ENCODE data around the gene SCO1. TPM values are rescaled to one million over a fixed set of nuclear protein-coding genes. Genes with fewer than 3 reads are reported as not detected.

The SCO1 gene
- total RNA-seq, 1 donor from 2014 or later = 35.1 TPM

DNA sequence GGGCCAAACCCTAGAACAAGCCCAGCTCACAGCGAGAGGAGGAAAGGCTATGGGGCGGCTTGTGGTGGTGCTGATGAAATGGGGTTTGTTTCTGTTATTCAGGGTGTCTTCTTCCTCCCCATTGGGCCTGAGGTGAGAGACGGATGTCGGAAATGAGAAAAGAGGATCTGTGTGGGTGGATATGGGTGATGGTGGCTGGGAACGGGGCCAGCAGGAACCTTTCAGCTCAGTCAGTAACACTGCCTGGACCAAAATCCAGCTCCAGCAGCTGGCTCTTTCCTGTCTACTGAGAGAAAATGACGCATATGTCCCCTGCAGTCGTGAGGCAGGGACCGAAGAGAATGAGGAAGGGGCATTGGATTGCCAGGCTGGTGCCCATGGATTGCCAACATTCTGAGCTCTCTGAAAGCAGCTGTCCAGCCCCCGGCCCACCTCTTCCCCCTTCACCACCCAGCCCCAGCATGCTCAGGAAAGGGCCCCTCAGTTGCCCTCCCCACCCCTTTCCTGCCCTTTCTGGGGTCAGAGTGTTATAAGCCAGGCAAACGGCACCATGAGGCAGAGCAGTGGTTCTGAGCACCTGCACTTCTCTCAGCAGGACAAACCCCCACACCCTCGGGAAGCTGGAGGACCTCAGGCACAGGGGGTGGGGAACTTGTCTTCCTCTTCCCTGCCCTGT is 44.2 kb downstream of the SCO1 start:
- no peak for DNase-seq (ENCODE audit: extremely low spot score, unreplicated experiment)
- no peak overlapping the region for H3K27ac Mint-ChIP-seq
- H3K9me3 Mint-ChIP-seq = no peaks in the 10 kb centered on the region
- no peaks in the 10 kb centered on the region for H3K27me3 Mint-ChIP-seq
- H3K4me1 Mint-ChIP-seq (ENCODE audit: unreplicated experiment) = no peaks in the 10 kb centered on the region
- TF ChIP-seq CTCF (conservative IDR thresholded peaks at IDR 0.05) = no peak
- no peaks in the 10 kb centered on the region for H3K36me3 Mint-ChIP-seq
- no peak overlapping the region for H3K4me3 Mint-ChIP-seq

DNA sequence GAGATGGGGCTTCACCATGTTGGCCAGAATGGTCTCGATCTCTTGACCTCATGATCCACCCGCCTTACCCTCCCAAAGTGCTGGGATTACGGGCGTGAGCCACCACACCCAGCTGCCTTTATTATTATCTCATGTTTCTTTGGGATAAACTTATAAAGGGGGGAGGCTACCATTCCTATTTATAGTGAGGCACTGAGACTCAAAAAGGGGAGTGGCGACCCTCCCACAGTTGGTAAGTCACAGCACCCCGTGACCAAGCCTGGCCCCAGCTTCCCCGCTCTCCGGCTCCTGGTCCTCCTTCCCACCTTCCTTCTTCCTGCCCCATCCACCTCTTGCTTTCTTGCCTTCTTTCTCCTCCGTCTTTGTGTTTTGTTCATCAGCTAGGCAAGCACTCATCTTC is 45.4 kb downstream of the SCO1 start:
- DNase-seq (ENCODE audit: extremely low spot score, unreplicated experiment) = no peak
- Mint-ChIP-seq H3K27me3 (no peaks in the 10 kb centered on the region), H3K27ac (no peak overlapping the region), H3K4me3 (no peak overlapping the region), H3K4me1 (ENCODE audit: unreplicated experiment) (no peaks in the 10 kb centered on the region), H3K9me3 (no peaks in the 10 kb centered on the region), H3K36me3 (no peaks in the 10 kb centered on the region)
- TF ChIP-seq CTCF (conservative IDR thresholded peaks at IDR 0.05) = no peak

DNA sequence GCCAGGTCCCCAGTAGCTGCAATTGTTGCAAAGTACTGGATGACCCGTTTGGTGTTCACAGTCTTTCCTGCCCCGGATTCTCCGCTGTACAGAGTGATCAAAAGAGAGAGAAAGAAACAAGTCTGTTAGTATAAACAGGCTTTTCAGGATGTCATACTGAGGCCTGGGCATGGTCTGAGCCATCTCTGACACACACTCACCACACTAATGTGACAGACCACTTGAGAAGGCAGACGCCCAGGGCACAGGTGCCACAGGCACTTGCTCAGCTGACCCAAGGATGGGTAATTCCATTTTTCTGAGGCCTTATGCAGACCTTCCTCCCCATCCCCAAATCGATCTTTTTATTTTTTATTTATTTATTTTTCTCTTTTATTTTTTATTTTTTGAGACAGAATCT is 47.7 kb downstream of the SCO1 start:
- Mint-ChIP-seq H3K27ac (no peak overlapping the region), H3K9me3 (no peaks in the 10 kb centered on the region), H3K4me3 (no peak overlapping the region), H3K4me1 (ENCODE audit: unreplicated experiment) (no peaks in the 10 kb centered on the region), H3K27me3 (no peaks in the 10 kb centered on the region), H3K36me3 (no peaks in the 10 kb centered on the region)
- TF ChIP-seq CTCF (conservative IDR thresholded peaks at IDR 0.05) = no peak
- no peak for DNase-seq (ENCODE audit: extremely low spot score, unreplicated experiment)

GRCh38 chr17:10648956-10649355 is 48.4 kb downstream of the SCO1 start:
- no peak for DNase-seq (ENCODE audit: extremely low spot score, unreplicated experiment)
- Mint-ChIP-seq H3K9me3 (no peaks in the 10 kb centered on the region), H3K36me3 (no peaks in the 10 kb centered on the region), H3K4me1 (ENCODE audit: unreplicated experiment) (no peaks in the 10 kb centered on the region), H3K4me3 (no peak overlapping the region), H3K27me3 (no peaks in the 10 kb centered on the region), H3K27ac (no peak overlapping the region)
- TF ChIP-seq CTCF (conservative IDR thresholded peaks at IDR 0.05) = no peak

- no peak overlapping the region for H3K27ac Mint-ChIP-seq
Measured at GRCh38 chr17:10648381-10648780, 49.0 kb downstream of the SCO1 start.

More at GRCh38 chr17:10648381-10648780, 49.0 kb downstream of the SCO1 start:
- Mint-ChIP-seq H3K36me3 (no peaks in the 10 kb centered on the region), H3K9me3 (no peaks in the 10 kb centered on the region), H3K27me3 (no peaks in the 10 kb centered on the region), H3K4me3 (no peak overlapping the region), H3K4me1 (ENCODE audit: unreplicated experiment) (no peaks in the 10 kb centered on the region)
- DNase-seq (ENCODE audit: extremely low spot score, unreplicated experiment) = no peak
- no peak for TF ChIP-seq CTCF (conservative IDR thresholded peaks at IDR 0.05)

Data from type B pancreatic cell (in vitro differentiated cells).